ENCODE measurements around the gene CCDC149.

Gene CCDC149

GRCh38 chr4:24775032-24775605, 137.7 kb downstream of the CCDC149 start:
- no peak for ATAC-seq
- TF ChIP-seq ZFP30 (CRISPR knock-in tag; IDR thresholded peaks at IDR 0.05) (no peak), CSDC2 (CRISPR knock-in tag; IDR thresholded peaks at IDR 0.05) (no peak), ZNF70 (CRISPR knock-in tag; IDR thresholded peaks at IDR 0.05) (no peak), POU6F1 (CRISPR knock-in tag; IDR thresholded peaks at IDR 0.05; ENCODE audit: borderline replicate concordance, low read depth) (no peak), ZFP3 (CRISPR knock-in tag; IDR thresholded peaks at IDR 0.05) (no peak), BACH2 (CRISPR knock-in tag; IDR thresholded peaks at IDR 0.05; ENCODE audit: borderline replicate concordance) (no peak), ZC3H10 (CRISPR knock-in tag; IDR thresholded peaks at IDR 0.05) (no peak), GLIS3 (CRISPR knock-in tag; IDR thresholded peaks at IDR 0.05) (no peak), SNAI2 (CRISPR knock-in tag; IDR thresholded peaks at IDR 0.05) (no peak), ZNF565 (CRISPR knock-in tag; conservative IDR thresholded peaks at IDR 0.05; ENCODE audit: low read depth) (no peak)
- TF ChIP-seq, protein P1, sequence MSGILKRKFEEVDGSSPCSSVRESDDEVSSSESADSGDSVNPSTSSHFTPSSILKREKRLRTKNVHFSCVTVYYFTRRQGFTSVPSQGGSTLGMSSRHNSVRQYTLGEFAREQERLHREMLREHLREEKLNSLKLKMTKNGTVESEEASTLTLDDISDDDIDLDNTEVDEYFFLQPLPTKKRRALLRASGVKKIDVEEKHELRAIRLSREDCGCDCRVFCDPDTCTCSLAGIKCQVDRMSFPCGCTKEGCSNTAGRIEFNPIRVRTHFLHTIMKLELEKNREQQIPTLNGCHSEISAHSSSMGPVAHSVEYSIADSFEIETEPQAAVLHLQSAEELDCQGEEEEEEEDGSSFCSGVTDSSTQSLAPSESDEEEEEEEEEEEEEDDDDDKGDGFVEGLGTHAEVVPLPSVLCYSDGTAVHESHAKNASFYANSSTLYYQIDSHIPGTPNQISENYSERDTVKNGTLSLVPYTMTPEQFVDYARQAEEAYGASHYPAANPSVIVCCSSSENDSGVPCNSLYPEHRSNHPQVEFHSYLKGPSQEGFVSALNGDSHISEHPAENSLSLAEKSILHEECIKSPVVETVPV (CRISPR knock-in tag; IDR thresholded peaks at IDR 0.05), result no peak
- TF ChIP-seq, protein P2, sequence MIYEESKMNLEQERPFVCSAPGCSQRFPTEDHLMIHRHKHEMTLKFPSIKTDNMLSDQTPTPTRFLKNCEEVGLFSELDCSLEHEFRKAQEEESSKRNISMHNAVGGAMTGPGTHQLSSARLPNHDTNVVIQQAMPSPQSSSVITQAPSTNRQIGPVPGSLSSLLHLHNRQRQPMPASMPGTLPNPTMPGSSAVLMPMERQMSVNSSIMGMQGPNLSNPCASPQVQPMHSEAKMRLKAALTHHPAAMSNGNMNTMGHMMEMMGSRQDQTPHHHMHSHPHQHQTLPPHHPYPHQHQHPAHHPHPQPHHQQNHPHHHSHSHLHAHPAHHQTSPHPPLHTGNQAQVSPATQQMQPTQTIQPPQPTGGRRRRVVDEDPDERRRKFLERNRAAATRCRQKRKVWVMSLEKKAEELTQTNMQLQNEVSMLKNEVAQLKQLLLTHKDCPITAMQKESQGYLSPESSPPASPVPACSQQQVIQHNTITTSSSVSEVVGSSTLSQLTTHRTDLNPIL (CRISPR knock-in tag; IDR thresholded peaks at IDR 0.05; ENCODE audit: low read depth), result no peak

DNA sequence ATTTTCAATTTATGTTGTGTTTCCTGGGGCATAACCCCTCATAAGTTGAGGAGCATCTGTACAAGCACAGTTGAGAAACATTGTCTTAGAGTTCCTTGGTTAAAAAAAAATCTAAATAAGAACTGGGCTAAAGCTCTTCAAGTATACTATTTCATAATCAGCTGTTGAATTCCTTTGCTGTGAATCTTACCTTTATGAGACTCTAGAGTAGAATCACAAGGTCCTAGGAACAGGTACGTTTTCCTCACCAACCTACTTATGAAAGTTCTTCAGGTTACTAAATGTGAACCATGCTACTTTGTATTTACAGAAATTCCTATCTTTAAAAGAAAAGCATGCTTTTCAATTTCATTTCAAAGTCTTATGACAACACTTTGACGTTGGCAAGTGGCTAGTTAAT, 138.4 kb downstream of the CCDC149 start:
- TF ChIP-seq GLIS3 (CRISPR knock-in tag; IDR thresholded peaks at IDR 0.05) (no peak), TOX (CRISPR knock-in tag; IDR thresholded peaks at IDR 0.05; ENCODE audit: borderline replicate concordance) (no peak), ZFP3 (CRISPR knock-in tag; IDR thresholded peaks at IDR 0.05) (no peak), ESRRG (CRISPR knock-in tag; IDR thresholded peaks at IDR 0.05) (no peak), ZNF8 (CRISPR knock-in tag; IDR thresholded peaks at IDR 0.05) (no peak), ZNF70 (CRISPR knock-in tag; IDR thresholded peaks at IDR 0.05) (no peak), OSR1 (CRISPR knock-in tag; IDR thresholded peaks at IDR 0.05) (no peak), TCF4 (CRISPR knock-in tag; IDR thresholded peaks at IDR 0.05; ENCODE audit: borderline replicate concordance) (no peak), ZNF565 (CRISPR knock-in tag; conservative IDR thresholded peaks at IDR 0.05; ENCODE audit: low read depth) (no peak), BACH2 (CRISPR knock-in tag; IDR thresholded peaks at IDR 0.05; ENCODE audit: borderline replicate concordance) (no peak), SNAI2 (CRISPR knock-in tag; IDR thresholded peaks at IDR 0.05) (no peak)
- TF ChIP-seq, protein P1 (CRISPR knock-in tag; IDR thresholded peaks at IDR 0.05), result no peak
- no peak for ATAC-seq

DNA sequence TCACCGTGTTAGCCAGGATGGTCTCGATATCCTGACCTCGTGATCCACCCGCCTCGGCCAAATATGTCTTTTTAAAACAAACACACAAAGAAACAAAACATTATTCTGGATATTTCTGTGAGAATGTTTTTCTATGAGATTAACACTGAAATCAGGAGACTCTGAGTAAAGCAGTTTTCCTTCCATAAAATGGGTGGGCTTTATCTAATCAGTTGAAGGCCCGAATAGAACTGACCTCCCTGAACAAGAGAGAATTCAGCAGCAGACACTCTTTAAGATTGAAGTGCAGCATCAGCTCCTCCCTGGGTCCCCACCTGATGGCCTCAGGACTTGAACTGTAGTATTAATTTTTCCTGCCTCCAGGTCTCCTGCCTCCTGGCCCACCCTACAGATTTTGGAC, 139.9 kb downstream of the CCDC149 start:
- no peak for ATAC-seq
- TF ChIP-seq ISL1 (CRISPR knock-in tag; IDR thresholded peaks at IDR 0.05) (no peak), ESRRG (CRISPR knock-in tag; IDR thresholded peaks at IDR 0.05) (no peak), OSR1 (CRISPR knock-in tag; IDR thresholded peaks at IDR 0.05) (no peak), ARNTL (CRISPR knock-in tag; IDR thresholded peaks at IDR 0.05; ENCODE audit: borderline replicate concordance, low read depth) (no peak), PPARA (CRISPR knock-in tag; IDR thresholded peaks at IDR 0.05; ENCODE audit: borderline replicate concordance) (no peak), ZNF8 (CRISPR knock-in tag; IDR thresholded peaks at IDR 0.05) (no peak), ZC3H10 (CRISPR knock-in tag; IDR thresholded peaks at IDR 0.05) (no peak), ZNF565 (CRISPR knock-in tag; conservative IDR thresholded peaks at IDR 0.05; ENCODE audit: low read depth) (no peak), SNAI2 (CRISPR knock-in tag; IDR thresholded peaks at IDR 0.05) (no peak), GLIS3 (CRISPR knock-in tag; IDR thresholded peaks at IDR 0.05) (no peak), CSDC2 (CRISPR knock-in tag; IDR thresholded peaks at IDR 0.05) (no peak), TCF4 (CRISPR knock-in tag; IDR thresholded peaks at IDR 0.05; ENCODE audit: borderline replicate concordance) (no peak), POU6F1 (CRISPR knock-in tag; IDR thresholded peaks at IDR 0.05; ENCODE audit: borderline replicate concordance, low read depth) (no peak)
- TF ChIP-seq, protein P3, sequence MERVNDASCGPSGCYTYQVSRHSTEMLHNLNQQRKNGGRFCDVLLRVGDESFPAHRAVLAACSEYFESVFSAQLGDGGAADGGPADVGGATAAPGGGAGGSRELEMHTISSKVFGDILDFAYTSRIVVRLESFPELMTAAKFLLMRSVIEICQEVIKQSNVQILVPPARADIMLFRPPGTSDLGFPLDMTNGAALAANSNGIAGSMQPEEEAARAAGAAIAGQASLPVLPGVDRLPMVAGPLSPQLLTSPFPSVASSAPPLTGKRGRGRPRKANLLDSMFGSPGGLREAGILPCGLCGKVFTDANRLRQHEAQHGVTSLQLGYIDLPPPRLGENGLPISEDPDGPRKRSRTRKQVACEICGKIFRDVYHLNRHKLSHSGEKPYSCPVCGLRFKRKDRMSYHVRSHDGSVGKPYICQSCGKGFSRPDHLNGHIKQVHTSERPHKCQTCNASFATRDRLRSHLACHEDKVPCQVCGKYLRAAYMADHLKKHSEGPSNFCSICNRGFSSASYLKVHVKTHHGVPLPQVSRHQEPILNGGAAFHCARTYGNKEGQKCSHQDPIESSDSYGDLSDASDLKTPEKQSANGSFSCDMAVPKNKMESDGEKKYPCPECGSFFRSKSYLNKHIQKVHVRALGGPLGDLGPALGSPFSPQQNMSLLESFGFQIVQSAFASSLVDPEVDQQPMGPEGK (CRISPR knock-in tag; IDR thresholded peaks at IDR 0.05; ENCODE audit: borderline replicate concordance), result no peak
- TF ChIP-seq, protein P4, sequence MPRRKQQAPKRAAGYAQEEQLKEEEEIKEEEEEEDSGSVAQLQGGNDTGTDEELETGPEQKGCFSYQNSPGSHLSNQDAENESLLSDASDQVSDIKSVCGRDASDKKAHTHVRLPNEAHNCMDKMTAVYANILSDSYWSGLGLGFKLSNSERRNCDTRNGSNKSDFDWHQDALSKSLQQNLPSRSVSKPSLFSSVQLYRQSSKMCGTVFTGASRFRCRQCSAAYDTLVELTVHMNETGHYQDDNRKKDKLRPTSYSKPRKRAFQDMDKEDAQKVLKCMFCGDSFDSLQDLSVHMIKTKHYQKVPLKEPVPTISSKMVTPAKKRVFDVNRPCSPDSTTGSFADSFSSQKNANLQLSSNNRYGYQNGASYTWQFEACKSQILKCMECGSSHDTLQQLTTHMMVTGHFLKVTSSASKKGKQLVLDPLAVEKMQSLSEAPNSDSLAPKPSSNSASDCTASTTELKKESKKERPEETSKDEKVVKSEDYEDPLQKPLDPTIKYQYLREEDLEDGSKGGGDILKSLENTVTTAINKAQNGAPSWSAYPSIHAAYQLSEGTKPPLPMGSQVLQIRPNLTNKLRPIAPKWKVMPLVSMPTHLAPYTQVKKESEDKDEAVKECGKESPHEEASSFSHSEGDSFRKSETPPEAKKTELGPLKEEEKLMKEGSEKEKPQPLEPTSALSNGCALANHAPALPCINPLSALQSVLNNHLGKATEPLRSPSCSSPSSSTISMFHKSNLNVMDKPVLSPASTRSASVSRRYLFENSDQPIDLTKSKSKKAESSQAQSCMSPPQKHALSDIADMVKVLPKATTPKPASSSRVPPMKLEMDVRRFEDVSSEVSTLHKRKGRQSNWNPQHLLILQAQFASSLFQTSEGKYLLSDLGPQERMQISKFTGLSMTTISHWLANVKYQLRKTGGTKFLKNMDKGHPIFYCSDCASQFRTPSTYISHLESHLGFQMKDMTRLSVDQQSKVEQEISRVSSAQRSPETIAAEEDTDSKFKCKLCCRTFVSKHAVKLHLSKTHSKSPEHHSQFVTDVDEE (CRISPR knock-in tag; IDR thresholded peaks at IDR 0.05), result no peak

Measured in SK-N-SH treated with all-trans-retinoic acid at 6 μM for 48 hours (cell line).